GM19438 (cell line): ENCODE results near the gene CLIC1.

Source experiments
- ATAC-seq: cut with Tn5 transposase; IDR thresholded peaks from one replicate; pipeline ENCODE4 v1.9.1; 2021; ENCODE audit warnings: low read depth; ENCODE audit not compliant: unreplicated experiment

Gene CLIC1

GRCh38 chr6:31740397-31741223 is 4.3 kb upstream of the CLIC1 start:
- ATAC-seq = no peak

- peak; percentile 52 for ATAC-seq
These were observed 3.5 kb upstream of the CLIC1 start, which contains the start of gene MSH5 for GRCh38 chr6:31739639-31740396. Gene MSH5 (plus strand): TSS chr6:31740005. CDS start chr6:31740467, 462 bp downstream.

GRCh38 chr6:31737991-31738979 is 2.0 kb upstream of the CLIC1 start:
- no peak for ATAC-seq

- ATAC-seq = no peak
These were observed 1.1 kb upstream of the CLIC1 start for GRCh38 chr6:31737315-31737990.

- no peak for ATAC-seq
These were observed 511 bp upstream of the CLIC1 start for GRCh38 chr6:31736768-31737314.

GRCh38 chr6:31734821-31735406 is 1.4 kb downstream of the CLIC1 start:
- no peak for ATAC-seq

GRCh38 chr6:31734247-31734820 is 2.0 kb downstream of the CLIC1 start:
- no peak for ATAC-seq

GRCh38 chr6:31733734-31734133 is 2.6 kb downstream of the CLIC1 start:
- ATAC-seq = no peak

- no peak for ATAC-seq
These were observed 4.3 kb downstream of the CLIC1 start for GRCh38 chr6:31732029-31732428.

- no peak for ATAC-seq
These were observed 5.7 kb downstream of the CLIC1 start for GRCh38 chr6:31730631-31731086.

GRCh38 chr6:31729979-31730630 is 6.2 kb downstream of the CLIC1 start:
- peak; percentile 33 for ATAC-seq

GRCh38 chr6:31729515-31729978 is 6.8 kb downstream of the CLIC1 start:
- peak; percentile 48 for ATAC-seq

- no peak for ATAC-seq
These were observed 7.4 kb downstream of the CLIC1 start, which contains the start of gene DDAH2 for GRCh38 chr6:31728767-31729514. Gene DDAH2 (minus strand): TSS chr6:31729299. CDS start chr6:31729161, 138 bp downstream.

GRCh38 chr6:31727717-31728671 is 8.3 kb downstream of the CLIC1 start:
- no peak for ATAC-seq

- ATAC-seq = no peak
These were observed 9.2 kb downstream of the CLIC1 start for GRCh38 chr6:31727034-31727716.
